Thyroid gland (tissue), 4 donors: Measurements from ENCODE around the gene PMEPA1.

Experiments
- CTCF ChIP-seq, 6 experiments: fragments of 200-600 bp in 3 of 6; fragments of 450-650 bp in 3 of 6; sonication (generic) in 3 of 6; IDR thresholded peaks; one replicate each; pipeline ENCODE4 v1.5.1; 2016 to 2019; ENCODE audit warnings: antibody characterized with exemption in 6 of 6, mild to moderate bottlenecking in 2 of 6, inconsistent platforms in 1 of 6, moderate library complexity in 1 of 6
- POLR2A ChIP-seq, 2 donors: fragments of 450-650 bp; IDR thresholded peaks; one replicate each; pipeline ENCODE4 v1.6.1; 2017; ENCODE audit warnings: antibody characterized with exemption in 2 of 2, mild to moderate bottlenecking in 2 of 2, moderate library complexity in 1 of 2

- no peak for TF ChIP-seq CTCF (IDR thresholded peaks at IDR 0.05)
- no peak for TF ChIP-seq POLR2A (IDR thresholded peaks at IDR 0.05)
These were observed 29.6 kb downstream of the PMEPA1 start for GRCh38 chr20:57680131-57680716.
